HG03575 (cell line): ENCODE data around the gene ZSWIM6.
"Not testable (repeated sequence)": the region's sequence is repeated elsewhere in the genome, so short reads cannot be mapped to it uniquely, and the experiment has no call there.

Experiments used
- ATAC-seq: cut with Tn5 transposase; IDR thresholded peaks from one replicate; pipeline ENCODE4 v1.9.1; 2021; ENCODE audit not compliant: unreplicated experiment, insufficient number of reproducible peaks, low FRiP score; ENCODE audit errors: extremely low read depth

ZSWIM6 gene

GRCh38 chr5:61397238-61397637 lies 65.2 kb downstream of the ZSWIM6 start:
- ATAC-seq = no peak

GRCh38 chr5:61397937-61398336 lies 65.9 kb downstream of the ZSWIM6 start:
- no peak for ATAC-seq

GRCh38 chr5:61398440-61398839 lies 66.4 kb downstream of the ZSWIM6 start:
- ATAC-seq = no peak

- ATAC-seq = no peak
These were observed 67.6 kb downstream of the ZSWIM6 start for GRCh38 chr5:61399679-61400078.

GRCh38 chr5:61401726-61402125 lies 69.7 kb downstream of the ZSWIM6 start:
- ATAC-seq = no peak

- no peak for ATAC-seq
These were observed 70.3 kb downstream of the ZSWIM6 start for GRCh38 chr5:61402244-61402823.

- ATAC-seq = no peak
These were observed 71.2 kb downstream of the ZSWIM6 start for GRCh38 chr5:61402970-61403900.

- no peak for ATAC-seq
These were observed 73.6 kb downstream of the ZSWIM6 start for GRCh38 chr5:61405511-61406295.

GRCh38 chr5:61406497-61406896 lies 74.4 kb downstream of the ZSWIM6 start:
- ATAC-seq = not testable (repeated sequence)

- no peak for ATAC-seq
These were observed 75.7 kb downstream of the ZSWIM6 start for GRCh38 chr5:61407706-61408270.

GRCh38 chr5:61408476-61409168 lies 76.6 kb downstream of the ZSWIM6 start:
- peak; percentile 78 for ATAC-seq

- ATAC-seq = no peak
These were observed 77.5 kb downstream of the ZSWIM6 start for GRCh38 chr5:61409568-61409967.

- ATAC-seq = no peak
These were observed 78.8 kb downstream of the ZSWIM6 start for GRCh38 chr5:61410811-61411210.

GRCh38 chr5:61412361-61412760 lies 80.3 kb downstream of the ZSWIM6 start:
- no peak for ATAC-seq

GRCh38 chr5:61413205-61413604 lies 81.1 kb downstream of the ZSWIM6 start:
- ATAC-seq = not testable (repeated sequence)

- no peak for ATAC-seq
These were observed 82.7 kb downstream of the ZSWIM6 start for GRCh38 chr5:61414806-61415205.

- no peak for ATAC-seq
These were observed 84.0 kb downstream of the ZSWIM6 start for GRCh38 chr5:61416010-61416409.

GRCh38 chr5:61416420-61416819 lies 84.4 kb downstream of the ZSWIM6 start:
- no peak for ATAC-seq

GRCh38 chr5:61417340-61417739 lies 85.3 kb downstream of the ZSWIM6 start:
- no peak for ATAC-seq
